CD8-positive, alpha-beta memory T cell (primary cell): Measurements from ENCODE around the gene DDAH2. TPM values are rescaled to one million over a fixed set of nuclear protein-coding genes. Genes with fewer than 3 reads are reported as not detected.

ENCODE experiments used
- CTCF ChIA-PET: fragments of 350-600 bp; sonication (Branson Sonifier 250); formaldehyde crosslinking; loops from one replicate; lab custom pipeline; 2021; ENCODE audit warnings: antibody characterized with exemption; lab: Charles Lee
- POLR2A ChIA-PET: fragments of 350-600 bp; sonication (Branson Sonifier 250); formaldehyde crosslinking; loops from one replicate; lab custom pipeline; 2021; ENCODE audit warnings: antibody characterized with exemption; lab: Charles Lee
- DNase-seq, 5 donors: peaks; one replicate each; pipeline versions ENCODE4 v3.0.0 to v3.0.0-alpha.2; 2020 to 2022; ENCODE audit warnings: mixed read lengths in 1 of 5
- H3K27ac ChIP-seq: one replicate; pipeline ENCODE4 v1.7.0; 2013; ENCODE audit warnings: low read depth, mild to moderate bottlenecking, low read length, moderate library complexity
- H3K27me3 ChIP-seq: 2 replicates; pipeline ENCODE4 v1.7.0; 2013; ENCODE audit warnings: low read length, mild to moderate bottlenecking; ENCODE audit not compliant: insufficient read depth, poor library complexity, severe bottlenecking
- H3K36me3 ChIP-seq: 2 replicates; pipeline ENCODE4 v1.7.0; 2013; ENCODE audit warnings: mild to moderate bottlenecking, low read length, moderate library complexity; ENCODE audit not compliant: insufficient read depth
- H3K4me1 ChIP-seq: 2 replicates; pipeline ENCODE4 v1.7.0; 2013; ENCODE audit warnings: mild to moderate bottlenecking, low read length, moderate library complexity; ENCODE audit not compliant: insufficient read depth
- H3K4me3 ChIP-seq: 2 replicates; pipeline ENCODE4 v1.7.0; 2013; ENCODE audit warnings: mild to moderate bottlenecking, low read length
- H3K9me3 ChIP-seq: 2 replicates; pipeline ENCODE4 v1.7.0; 2013; ENCODE audit warnings: mild to moderate bottlenecking, low read length
- H3K27ac Mint-ChIP-seq, 8 donors: one replicate each; pipeline ENCODE4 v1.8.0; 2020 to 2021; ENCODE audit warnings: mixed read lengths in 8 of 8, mild to moderate bottlenecking in 6 of 8, inconsistent platforms in 3 of 8, moderate library complexity in 3 of 8
- H3K27me3 Mint-ChIP-seq, 2 donors: one replicate each; pipeline ENCODE4 v1.8.0; 2020 to 2021; ENCODE audit warnings: mixed read lengths in 2 of 2, mild to moderate bottlenecking in 1 of 2, moderate library complexity in 1 of 2
- H3K36me3 Mint-ChIP-seq, 3 donors: one replicate each; pipeline ENCODE4 v1.8.0; 2020 to 2021; ENCODE audit warnings: mixed read lengths in 3 of 3, inconsistent platforms in 1 of 3, mild to moderate bottlenecking in 1 of 3
- H3K4me1 Mint-ChIP-seq, 3 donors: one replicate each; pipeline ENCODE4 v1.8.0; 2020 to 2021; ENCODE audit warnings: mixed read lengths in 3 of 3, inconsistent platforms in 1 of 3, mild to moderate bottlenecking in 1 of 3
- H3K4me3 Mint-ChIP-seq, 7 donors: one replicate each; pipeline ENCODE4 v1.8.0; 2020 to 2021; ENCODE audit warnings: mixed read lengths in 7 of 7, mild to moderate bottlenecking in 6 of 7, moderate library complexity in 4 of 7, inconsistent platforms in 2 of 7
- H3K9me3 Mint-ChIP-seq, 5 donors: one replicate each; pipeline ENCODE4 v1.8.0; 2020 to 2022; ENCODE audit warnings: mixed read lengths in 5 of 5, mild to moderate bottlenecking in 3 of 5, moderate library complexity in 2 of 5, inconsistent platforms in 1 of 5
- polyA plus RNA-seq: library from polyadenylated mRNA; unstranded; fragments of 300-500 nt; fragmentation: Illumina TruSeq; gene quantifications from one replicate; pipeline ENCODE4 v1.2.3, GENCODE V29; 2021
- total RNA-seq, 2 experiments: library from RNA; stranded (reverse); gene quantifications; one replicate each; pipeline ENCODE4 v1.2.3, GENCODE V29; 2021

DDAH2 gene
- total and polyA plus RNA-seq, 3 experiments from 2014 or later = 4.1 to 26.3 (median 4.9) TPM

- Mint-ChIP-seq H3K36me3 (peaks cover 0 to 17% (median 1%) of the 10 kb centered on the region in 3 donors), H3K4me1 (peaks cover 36 to 47% (median 40%) of the 10 kb centered on the region in 3 donors), H3K27me3 (peaks cover 0 to 2% of the 10 kb centered on the region in 2 donors), H3K4me3 (peak overlapping the region in 2 of 7 donors; percentile 29 to 54), H3K27ac (peak overlapping the region in 3 of 8 donors; percentile 30 to 86 (median 56)), H3K9me3 (peaks cover 0 to 5% (median 0%) of the 10 kb centered on the region in 5 donors)
- POLR2A ChIA-PET = no interaction called here
- no peak overlapping the region for H3K27ac ChIP-seq
- no peak overlapping the region for H3K4me3 ChIP-seq
- H3K9me3 ChIP-seq = no peaks in the 10 kb centered on the region
- no peaks in the 10 kb centered on the region for H3K27me3 ChIP-seq
- no peak for DNase-seq
- no peaks in the 10 kb centered on the region for H3K36me3 ChIP-seq
- CTCF ChIA-PET = interaction anchor here (1.2 kb wide), 1 partner anchor 45 kb away, joined by 3 read pairs; no protein-coding TSS in a partner anchor
- peaks cover 53% of the 10 kb centered on the region for H3K4me1 ChIP-seq
These were observed 46.1 kb upstream of the DDAH2 start for GRCh38 chr6:31775184-31775583.

GRCh38 chr6:31771992-31772358, 42.9 kb upstream of the DDAH2 start:
- no peak overlapping the region for H3K4me3 ChIP-seq
- ChIA-PET POLR2A (interaction anchor here (0.6 to 1.7 kb wide), 2 partner anchors 32 to 172 kb away, joined by 3 to 12 read pairs; partner anchors contain the start of gene MSH5), CTCF (interaction anchor here (0.9 to 4.0 kb wide), 4 partner anchors 34 to 58 kb away, joined by 3 to 42 read pairs (median 3); partner anchors contain the start of genes CLIC1, DDAH2 and MSH5)
- Mint-ChIP-seq H3K4me3 (peak overlapping the region in 6 of 7 donors; percentile 62 to 84 (median 72)), H3K36me3 (no peaks in the 10 kb centered on the region), H3K27me3 (peaks cover 0 to 2% of the 10 kb centered on the region in 2 donors), H3K9me3 (peaks cover 0 to 5% (median 0%) of the 10 kb centered on the region in 5 donors), H3K4me1 (peaks cover 32 to 44% (median 37%) of the 10 kb centered on the region in 3 donors), H3K27ac (peak overlapping the region in 6 of 8 donors; percentile 12 to 83 (median 55))
- peaks cover 51% of the 10 kb centered on the region for H3K4me1 ChIP-seq
- no peaks in the 10 kb centered on the region for H3K36me3 ChIP-seq
- no peak for DNase-seq
- no peak overlapping the region for H3K27ac ChIP-seq
- H3K9me3 ChIP-seq = no peaks in the 10 kb centered on the region
- H3K27me3 ChIP-seq = no peaks in the 10 kb centered on the region

- H3K36me3 ChIP-seq = no peaks in the 10 kb centered on the region
- Mint-ChIP-seq H3K27ac (peak overlapping the region in 3 of 8 donors; percentile 64 to 81 (median 76)), H3K36me3 (no peaks in the 10 kb centered on the region), H3K9me3 (peaks cover 0 to 5% (median 0%) of the 10 kb centered on the region in 5 donors), H3K4me1 (peaks cover 26 to 35% (median 29%) of the 10 kb centered on the region in 3 donors), H3K27me3 (peaks cover 0 to 2% of the 10 kb centered on the region in 2 donors), H3K4me3 (peak overlapping the region in 1 of 7 donors; percentile 23)
- no peaks in the 10 kb centered on the region for H3K9me3 ChIP-seq
- no peak overlapping the region for H3K27ac ChIP-seq
- no peaks in the 10 kb centered on the region for H3K27me3 ChIP-seq
- ChIA-PET CTCF (interaction anchor here (1.0 to 4.0 kb wide), 11 partner anchors 10 to 59 kb away, joined by 3 to 42 read pairs (median 6); partner anchors contain the start of genes CLIC1, DDAH2, LSM2 and MSH5), POLR2A (no interaction called here)
- peak in 1 of 5 donors; percentile 10 for DNase-seq
- no peak overlapping the region for H3K4me3 ChIP-seq
- H3K4me1 ChIP-seq = peaks cover 40% of the 10 kb centered on the region
These were observed 41.8 kb upstream of the DDAH2 start for GRCh38 chr6:31770860-31771259.

GRCh38 chr6:31769684-31770371, 40.7 kb upstream of the DDAH2 start:
- ChIA-PET POLR2A (interaction anchor here (0.6 to 1.2 kb wide), 6 partner anchors 9 to 65 kb away, joined by 3 to 5 read pairs (median 4); partner anchors contain the start of gene MSH5), CTCF (interaction anchor here (0.6 to 4.0 kb wide), 28 partner anchors 9 to 189 kb away, joined by 3 to 42 read pairs (median 5); partner anchors contain the start of genes ABHD16A, CLIC1, DDAH2 and HSPA1A)
- DNase-seq = peak; percentile 69 to 85 (median 74)
- H3K27ac ChIP-seq = no peak overlapping the region
- peaks cover 22 to 29% (median 27%) of the 10 kb centered on the region in 3 donors for H3K4me1 Mint-ChIP-seq
- no peaks in the 10 kb centered on the region for H3K9me3 ChIP-seq
- H3K4me3 Mint-ChIP-seq = peak overlapping the region in 1 of 7 donors; percentile 63
- peaks cover 33% of the 10 kb centered on the region for H3K4me1 ChIP-seq
- no peaks in the 10 kb centered on the region for H3K27me3 Mint-ChIP-seq
- H3K27ac Mint-ChIP-seq = peak overlapping the region in 6 of 8 donors; percentile 4 to 82 (median 67)
- no peak overlapping the region for H3K4me3 ChIP-seq
- no peaks in the 10 kb centered on the region for H3K27me3 ChIP-seq
- H3K36me3 Mint-ChIP-seq = no peaks in the 10 kb centered on the region
- no peaks in the 10 kb centered on the region for H3K36me3 ChIP-seq
- H3K9me3 Mint-ChIP-seq = peaks cover 0 to 5% (median 0%) of the 10 kb centered on the region in 5 donors

GRCh38 chr6:31768363-31769257, 39.5 kb upstream of the DDAH2 start:
- Mint-ChIP-seq H3K4me3 (no peak overlapping the region), H3K27me3 (no peaks in the 10 kb centered on the region), H3K36me3 (peaks cover 0 to 1% (median 0%) of the 10 kb centered on the region in 3 donors), H3K27ac (peak overlapping the region in 3 of 8 donors; percentile 7 to 54 (median 36)), H3K9me3 (peaks cover 0 to 5% (median 0%) of the 10 kb centered on the region in 5 donors), H3K4me1 (peaks cover 22 to 29% (median 27%) of the 10 kb centered on the region in 3 donors)
- Histone ChIP-seq H3K4me3 (no peak overlapping the region), H3K9me3 (no peaks in the 10 kb centered on the region), H3K4me1 (peaks cover 33% of the 10 kb centered on the region), H3K27me3 (no peaks in the 10 kb centered on the region), H3K27ac (no peak overlapping the region), H3K36me3 (no peaks in the 10 kb centered on the region)
- DNase-seq = no peak
- POLR2A ChIA-PET = no interaction called here
- CTCF ChIA-PET = interaction anchor here (1.1 to 4.0 kb wide), 13 partner anchors 17 to 188 kb away, joined by 3 to 42 read pairs (median 8); partner anchors contain the start of genes CLIC1, DDAH2, LSM2 and MSH5

GRCh38 chr6:31767096-31767645, 38.1 kb upstream of the DDAH2 start:
- no peaks in the 10 kb centered on the region for H3K27me3 Mint-ChIP-seq
- no peaks in the 10 kb centered on the region for H3K36me3 ChIP-seq
- peaks cover 0 to 3% (median 0%) of the 10 kb centered on the region in 5 donors for H3K9me3 Mint-ChIP-seq
- no peak overlapping the region for H3K27ac ChIP-seq
- no peak overlapping the region for H3K4me3 Mint-ChIP-seq
- peaks cover 0 to 1% (median 0%) of the 10 kb centered on the region in 3 donors for H3K36me3 Mint-ChIP-seq
- no peak for DNase-seq
- no peaks in the 10 kb centered on the region for H3K9me3 ChIP-seq
- CTCF ChIA-PET = interaction anchor here (0.9 to 1.5 kb wide), 2 partner anchors 37 to 63 kb away, joined by 3 read pairs; no protein-coding TSS in a partner anchor
- peaks cover 20% of the 10 kb centered on the region for H3K4me1 ChIP-seq
- H3K4me3 ChIP-seq = no peak overlapping the region
- no peak overlapping the region for H3K27ac Mint-ChIP-seq
- no peaks in the 10 kb centered on the region for H3K27me3 ChIP-seq
- peaks cover 14 to 18% (median 16%) of the 10 kb centered on the region in 3 donors for H3K4me1 Mint-ChIP-seq
- POLR2A ChIA-PET = no interaction called here
